Amygdala (tissue), 56 donors: ENCODE measurements around the gene RNF213.
"Not testable (repeated sequence)": the region's sequence is repeated elsewhere in the genome, so short reads cannot be mapped to it uniquely, and the experiment has no call there.

ENCODE experiments used
- DNase-seq, 56 donors: peaks; one replicate each; lab custom pipeline; 2025; lab: John Stamatoyannopoulos, UW

Gene RNF213

GRCh38 chr17:80382956-80383355, 122.3 kb downstream of the RNF213 start:
- DNase-seq, result no peak

GRCh38 chr17:80384078-80384960, 123.7 kb downstream of the RNF213 start:
- DNase-seq, result no peak

GRCh38 chr17:80385046-80385445, 124.4 kb downstream of the RNF213 start:
- no peak for DNase-seq

- DNase-seq, result no peak
Observed at GRCh38 chr17:80386341-80386740, 125.7 kb downstream of the RNF213 start.

- no peak for DNase-seq
Observed at GRCh38 chr17:80387071-80387470, 126.4 kb downstream of the RNF213 start.

GRCh38 chr17:80388175-80388574, 127.5 kb downstream of the RNF213 start:
- no peak for DNase-seq

GRCh38 chr17:80388601-80389000, 127.9 kb downstream of the RNF213 start:
- DNase-seq, result no peak

- DNase-seq, result no peak
Observed at GRCh38 chr17:80389011-80389995, 128.7 kb downstream of the RNF213 start.

GRCh38 chr17:80393241-80393890, 132.7 kb downstream of the RNF213 start:
- no peak for DNase-seq

GRCh38 chr17:80393961-80394360, 133.3 kb downstream of the RNF213 start:
- no peak for DNase-seq

GRCh38 chr17:80394629-80395216, 134.1 kb downstream of the RNF213 start:
- DNase-seq, result no peak

- DNase-seq, result no peak
Observed at GRCh38 chr17:80395402-80396151, 134.9 kb downstream of the RNF213 start.

GRCh38 chr17:80396157-80397033, 135.7 kb downstream of the RNF213 start:
- no peak for DNase-seq

- DNase-seq, result no peak
Observed at GRCh38 chr17:80397034-80397387, 136.4 kb downstream of the RNF213 start.

GRCh38 chr17:80397686-80398085, 137.0 kb downstream of the RNF213 start:
- DNase-seq, result no peak

- DNase-seq, result not testable (repeated sequence)
Observed at GRCh38 chr17:80401086-80401485, 140.4 kb downstream of the RNF213 start.

- not testable (repeated sequence) for DNase-seq
Observed at GRCh38 chr17:80402102-80402501, 141.4 kb downstream of the RNF213 start.

GRCh38 chr17:80402959-80403358, 142.3 kb downstream of the RNF213 start:
- no peak for DNase-seq

- no peak for DNase-seq
Observed at GRCh38 chr17:80406146-80406545, 145.5 kb downstream of the RNF213 start.
